B cell (primary cell): ENCODE data around the gene YAP1. TPM values are rescaled to one million over a fixed set of nuclear protein-coding genes. Genes with fewer than 3 reads are reported as not detected.

Experiments
- ATAC-seq: fragments of 200-7000 bp; cut with Tn5 transposase; one replicate; pipeline ENCODE4 v1.10.0; 2021; ENCODE audit warnings: low read depth, mild to moderate bottlenecking, moderate number of reproducible peaks, moderate library complexity
- CTCF ChIA-PET: fragments of 350-600 bp; sonication (Branson Sonifier 250); formaldehyde crosslinking; loops from one replicate; lab custom pipeline; 2021; ENCODE audit warnings: antibody characterized with exemption, inconsistent platforms; lab: Charles Lee
- POLR2A ChIA-PET: fragments of 350-600 bp; sonication (Branson Sonifier 250); formaldehyde crosslinking; loops from one replicate; lab custom pipeline; 2021; ENCODE audit warnings: antibody characterized with exemption; lab: Charles Lee
- DNase-seq: peaks from one replicate; pipeline ENCODE4 v3.0.0; 2013
- H2AFZ ChIP-seq: 2 replicates; pipeline ENCODE4 v1.6.1; 2012; ENCODE audit warnings: mild to moderate bottlenecking, low read depth, low read length; ENCODE audit not compliant: insufficient read depth, poor library complexity, severe bottlenecking
- H3K27ac ChIP-seq, 2 donors: 1 replicate in 1 of 2; 2 replicates in 1 of 2; pipeline ENCODE4 v1.5.1; 2012 to 2013; ENCODE audit warnings: low read length in 2 of 2, mild to moderate bottlenecking in 2 of 2, moderate library complexity in 1 of 2
- H3K27me3 ChIP-seq, 4 experiments: fragments of 200-600 bp in 1 of 4; sonication (generic) in 1 of 4; replicated peaks in 1 of 4; 1 replicate in 2 of 4; 2 replicates in 2 of 4; pipeline versions ENCODE4 v1.6.1 to v1.7.0; 2013 to 2016; ENCODE audit warnings: low read length in 3 of 4, mild to moderate bottlenecking in 2 of 4, mixed read lengths in 1 of 4, moderate library complexity in 1 of 4; ENCODE audit not compliant: insufficient read depth in 4 of 4, control insufficient read depth in 3 of 4; ENCODE audit errors: control extremely low read depth in 1 of 4
- H3K36me3 ChIP-seq, 2 experiments: replicated peaks in 1 of 2; 1 replicate in 1 of 2; 2 replicates in 1 of 2; pipeline versions ENCODE4 v1.6.1 to v1.7.1; 2013; ENCODE audit warnings: low read length in 1 of 2; ENCODE audit not compliant: insufficient read depth in 2 of 2, control insufficient read depth in 1 of 2; ENCODE audit errors: control extremely low read depth in 1 of 2, extremely low read depth in 1 of 2
- H3K4me1 ChIP-seq, 2 donors: fragments of 200-600 bp in 1 of 2; sonication (generic) in 1 of 2; 1 replicate in 1 of 2; 2 replicates in 1 of 2; pipeline versions ENCODE4 v1.5.1 to v1.6.1; 2013 to 2017; ENCODE audit warnings: low read length in 2 of 2; ENCODE audit not compliant: control insufficient read depth in 2 of 2, insufficient read depth in 2 of 2
- H3K4me2 ChIP-seq: replicated peaks from 2 replicates; pipeline ENCODE3; 2012; ENCODE audit warnings: mild to moderate bottlenecking, low read depth, low read length; ENCODE audit not compliant: poor library complexity, severe bottlenecking
- H3K4me3 ChIP-seq, 5 experiments: fragments of 200-600 bp in 1 of 5; sonication (generic) in 1 of 5; 1 replicate in 3 of 5; 2 replicates in 2 of 5; pipeline versions ENCODE4 v1.5.1 to v1.7.0; 2011 to 2016; ENCODE audit warnings: low read length in 4 of 5, mild to moderate bottlenecking in 4 of 5, low read depth in 2 of 5, control low read depth in 1 of 5, moderate library complexity in 1 of 5; ENCODE audit not compliant: insufficient read depth in 1 of 5; ENCODE audit errors: control extremely low read depth in 1 of 5, extremely low read depth in 1 of 5
- H3K79me2 ChIP-seq: fragments of 200-600 bp; sonication (generic); one replicate; pipeline ENCODE4 v1.6.0; 2016; ENCODE audit warnings: low read length; ENCODE audit not compliant: control insufficient read depth, insufficient read depth
- H3K9ac ChIP-seq: fragments of 200-600 bp; sonication (generic); 2 replicates; pipeline ENCODE4 v1.6.1; 2017; ENCODE audit warnings: mild to moderate bottlenecking, low read length, moderate library complexity
- H3K9me3 ChIP-seq, 3 donors: one replicate each; pipeline versions ENCODE4 v1.6.1 to v1.7.1; 2013; ENCODE audit warnings: low read length in 2 of 3; ENCODE audit not compliant: control insufficient read depth in 2 of 3, insufficient read depth in 1 of 3; ENCODE audit errors: control extremely low read depth in 1 of 3
- H4K20me1 ChIP-seq: 2 replicates; pipeline ENCODE4 v1.6.0; 2012; ENCODE audit warnings: mild to moderate bottlenecking, low read length; ENCODE audit not compliant: insufficient read depth, control insufficient read depth, poor library complexity, severe bottlenecking
- H3K27ac Mint-ChIP-seq: one replicate; pipeline ENCODE4 v1.8.0; 2021; ENCODE audit warnings: mixed read lengths
- H3K27me3 Mint-ChIP-seq: one replicate; pipeline ENCODE4 v1.8.0; 2021; ENCODE audit warnings: mixed read lengths
- H3K4me1 Mint-ChIP-seq: one replicate; pipeline ENCODE4 v1.8.0; 2021; ENCODE audit warnings: mixed read lengths
- H3K4me3 Mint-ChIP-seq: one replicate; pipeline ENCODE4 v1.8.0; 2021; ENCODE audit warnings: mixed read lengths
- H3K9me3 Mint-ChIP-seq: one replicate; pipeline ENCODE4 v1.8.0; 2022; ENCODE audit warnings: mixed read lengths; ENCODE audit not compliant: insufficient read depth
- EZH2 ChIP-seq: IDR thresholded peaks from 2 replicates; pipeline ENCODE4 v1.6.1; 2012; ENCODE audit warnings: borderline replicate concordance, low read depth, mild to moderate bottlenecking, moderate library complexity, low read length; ENCODE audit not compliant: insufficient read depth, poor library complexity, severe bottlenecking
- WGBS: methylation state at CpG from one replicate; pipeline ENCODE4 v1.1.5; 2013; ENCODE audit warnings: missing lambda C conversion rate; ENCODE audit not compliant: insufficient coverage; 5-methylcytosine and 5-hydroxymethylcytosine counted together
- intact Hi-C: fragments of 100-400 bp; cut with micrococcal nuclease; formaldehyde crosslinking; loops from one replicate; pipeline ENCODE4 v1.10.0; 2022
- polyA plus RNA-seq: library from polyadenylated mRNA; depleted of rRNA; stranded (reverse); fragments of >200 nt; gene quantifications from 2 replicates; pipeline ENCODE4 v1.2.3, GENCODE V29; 2012
- total RNA-seq, 2 donors: library from RNA; stranded (reverse); fragments of 120-200 nt in 1 of 2; gene quantifications; 1 replicate in 1 of 2; 2 replicates in 1 of 2; pipeline versions ENCODE4 v1.2.3 to v1.2.4, GENCODE V29; 2013 to 2022
- TF ChIP-seq, protein P1 (sequence below): fragments of 200-600 bp; IDR thresholded peaks from one replicate; pipeline ENCODE4 v1.8.0; 2022; ENCODE audit warnings: antibody characterized with exemption, mild to moderate bottlenecking

The YAP1 gene
- total and polyA plus RNA-seq, 2 donors (not counting 1 experiment from before 2014, with no cell fraction given): not detected

DNA sequence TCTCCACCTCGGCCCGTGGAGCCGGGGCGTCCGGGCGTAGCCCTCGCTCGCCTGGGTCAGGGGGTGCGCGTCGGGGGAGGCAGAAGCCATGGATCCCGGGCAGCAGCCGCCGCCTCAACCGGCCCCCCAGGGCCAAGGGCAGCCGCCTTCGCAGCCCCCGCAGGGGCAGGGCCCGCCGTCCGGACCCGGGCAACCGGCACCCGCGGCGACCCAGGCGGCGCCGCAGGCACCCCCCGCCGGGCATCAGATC is 439 bp downstream of the YAP1 start:
- ATAC-seq (peak; percentile 28), DNase-seq (peak; percentile 59)
- peaks cover 17 to 20% of the 10 kb centered on the region in 2 donors for H3K4me1 ChIP-seq
- WGBS: 2% methylated on average over 31 of the region's 31 CpGs
- Mint-ChIP-seq H3K4me1 (peaks cover 15% of the 10 kb centered on the region), H3K9me3 (no peaks in the 10 kb centered on the region), H3K27me3 (peaks cover 61% of the 10 kb centered on the region), H3K27ac (no peak overlapping the region), H3K4me3 (peak overlapping the region; percentile 86)
- H3K4me2 ChIP-seq: peak overlapping the region; percentile 99
- no peaks in the 10 kb centered on the region for H3K36me3 ChIP-seq
- H3K4me3 ChIP-seq: peak overlapping the region in 4 of 5 experiments; percentile 19 to 89 (median 67)
- H4K20me1 ChIP-seq: no peaks in the 10 kb centered on the region
- peaks cover 0 to 4% (median 0%) of the 10 kb centered on the region in 3 donors for H3K9me3 ChIP-seq
- CTCF ChIA-PET: interaction anchor here (0.6 kb wide), 1 partner anchor 76 kb away, joined by 4 read pairs; no protein-coding TSS in a partner anchor
- peak overlapping the region; percentile 87 for H3K9ac ChIP-seq
- H2AFZ ChIP-seq: peak overlapping the region; percentile 98
- H3K27ac ChIP-seq: no peak overlapping the region
- peaks cover 0 to 38% (median 34%) of the 10 kb centered on the region in 4 experiments for H3K27me3 ChIP-seq
- POLR2A ChIA-PET: no interaction called here
- H3K79me2 ChIP-seq: no peaks in the 10 kb centered on the region
- intact Hi-C loops: no loop called here
- TF ChIP-seq, protein P1, sequence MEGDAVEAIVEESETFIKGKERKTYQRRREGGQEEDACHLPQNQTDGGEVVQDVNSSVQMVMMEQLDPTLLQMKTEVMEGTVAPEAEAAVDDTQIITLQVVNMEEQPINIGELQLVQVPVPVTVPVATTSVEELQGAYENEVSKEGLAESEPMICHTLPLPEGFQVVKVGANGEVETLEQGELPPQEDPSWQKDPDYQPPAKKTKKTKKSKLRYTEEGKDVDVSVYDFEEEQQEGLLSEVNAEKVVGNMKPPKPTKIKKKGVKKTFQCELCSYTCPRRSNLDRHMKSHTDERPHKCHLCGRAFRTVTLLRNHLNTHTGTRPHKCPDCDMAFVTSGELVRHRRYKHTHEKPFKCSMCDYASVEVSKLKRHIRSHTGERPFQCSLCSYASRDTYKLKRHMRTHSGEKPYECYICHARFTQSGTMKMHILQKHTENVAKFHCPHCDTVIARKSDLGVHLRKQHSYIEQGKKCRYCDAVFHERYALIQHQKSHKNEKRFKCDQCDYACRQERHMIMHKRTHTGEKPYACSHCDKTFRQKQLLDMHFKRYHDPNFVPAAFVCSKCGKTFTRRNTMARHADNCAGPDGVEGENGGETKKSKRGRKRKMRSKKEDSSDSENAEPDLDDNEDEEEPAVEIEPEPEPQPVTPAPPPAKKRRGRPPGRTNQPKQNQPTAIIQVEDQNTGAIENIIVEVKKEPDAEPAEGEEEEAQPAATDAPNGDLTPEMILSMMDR: no peak
- no peak for TF ChIP-seq EZH2

DNA sequence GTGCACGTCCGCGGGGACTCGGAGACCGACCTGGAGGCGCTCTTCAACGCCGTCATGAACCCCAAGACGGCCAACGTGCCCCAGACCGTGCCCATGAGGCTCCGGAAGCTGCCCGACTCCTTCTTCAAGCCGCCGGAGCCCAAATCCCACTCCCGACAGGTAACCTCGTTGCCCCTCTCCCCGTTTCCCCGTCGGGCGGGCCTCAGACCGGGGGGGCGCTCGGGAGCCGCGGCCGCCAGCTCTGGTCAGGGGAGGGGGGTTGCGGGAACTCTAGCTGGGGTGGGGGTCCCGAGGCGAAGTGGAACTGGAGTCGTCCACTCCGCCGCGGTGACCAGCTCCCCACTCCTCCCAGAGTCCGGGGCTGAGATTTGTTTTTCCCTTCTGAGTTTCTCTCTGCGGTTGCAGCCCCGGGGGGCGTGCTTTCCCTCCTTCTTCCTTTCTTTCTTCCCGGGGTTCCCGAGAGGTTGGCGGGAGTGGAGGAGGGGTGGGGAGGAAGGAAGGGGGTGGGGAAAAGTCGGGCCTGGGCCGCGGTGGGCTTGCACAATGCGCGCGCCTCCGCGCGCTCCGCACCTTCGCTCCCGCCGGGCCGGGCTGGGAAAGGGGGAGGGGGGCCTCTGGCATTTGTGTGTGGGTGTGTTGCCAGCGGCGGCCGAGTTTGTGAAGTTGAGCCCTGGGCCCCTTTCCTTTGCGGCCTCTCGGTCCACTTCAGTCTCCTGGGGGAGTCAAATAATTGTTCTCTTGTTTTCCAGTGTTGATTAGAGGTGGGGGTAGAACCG is 952 bp downstream of the YAP1 start:
- Histone ChIP-seq H3K27ac (no peak overlapping the region), H4K20me1 (no peaks in the 10 kb centered on the region), H3K79me2 (no peaks in the 10 kb centered on the region), H3K4me1 (peaks cover 17 to 20% of the 10 kb centered on the region in 2 donors), H3K4me3 (peak overlapping the region in 4 of 5 experiments; percentile 19 to 89 (median 67)), H3K36me3 (no peaks in the 10 kb centered on the region), H3K4me2 (peak overlapping the region; percentile 99), H3K27me3 (peaks cover 0 to 43% (median 35%) of the 10 kb centered on the region in 4 experiments), H3K9me3 (peaks cover 0 to 4% (median 0%) of the 10 kb centered on the region in 3 donors), H2AFZ (peak overlapping the region; percentile 98), H3K9ac (peak overlapping the region; percentile 87)
- H3K9me3 Mint-ChIP-seq: no peaks in the 10 kb centered on the region
- CTCF ChIA-PET: interaction anchor here (0.6 kb wide), 1 partner anchor 76 kb away, joined by 4 read pairs; no protein-coding TSS in a partner anchor
- H3K27me3 Mint-ChIP-seq: peaks cover 62% of the 10 kb centered on the region
- peak overlapping the region; percentile 86 for H3K4me3 Mint-ChIP-seq
- TF ChIP-seq EZH2: no peak
- TF ChIP-seq, protein P1: no peak
- POLR2A ChIA-PET: no interaction called here
- intact Hi-C loops: no loop called here
- H3K27ac Mint-ChIP-seq: no peak overlapping the region
- peaks cover 15% of the 10 kb centered on the region for H3K4me1 Mint-ChIP-seq
- 5% methylated on average over 46 of the region's 61 CpGs for WGBS
- ATAC-seq (peak; percentile 22), DNase-seq (peak; percentile 15)
